Spleen (tissue), 7 donors: ENCODE measurements around the gene LTF.

ENCODE experiments used
- CTCF ChIP-seq, 11 experiments: fragments of 200-600 bp in 7 of 11; fragments of 450-650 bp in 4 of 11; sonication (generic) in 4 of 11; IDR thresholded peaks in 8 of 11; conservative IDR thresholded peaks in 3 of 11; 1 replicate in 7 of 11; 2 replicates in 4 of 11; pipeline versions ENCODE4 v1.4.0 to v1.8.0; 2016 to 2021; ENCODE audit warnings: antibody characterized with exemption in 11 of 11, inconsistent platforms in 4 of 11, mild to moderate bottlenecking in 1 of 11
- POLR2A ChIP-seq, 3 donors: fragments of 450-650 bp; IDR thresholded peaks; one replicate each; pipeline ENCODE4 v1.5.1; 2017; ENCODE audit warnings: antibody characterized with exemption in 3 of 3, mild to moderate bottlenecking in 1 of 3
- POLR2AphosphoS5 ChIP-seq, 3 donors: sonication (generic); formaldehyde crosslinking; IDR thresholded peaks; one replicate each; pipeline ENCODE4 v1.5.1; 2017; ENCODE audit warnings: antibody characterized with exemption in 3 of 3
- donor health status: DM: no; HTN: no; CAD: no; lungs with moderate emphysema.
- donor health status: DM: no; HTN: no; CAD: no.
- donor health status: DM: no; HTN: no; CAD: no.

DNA sequence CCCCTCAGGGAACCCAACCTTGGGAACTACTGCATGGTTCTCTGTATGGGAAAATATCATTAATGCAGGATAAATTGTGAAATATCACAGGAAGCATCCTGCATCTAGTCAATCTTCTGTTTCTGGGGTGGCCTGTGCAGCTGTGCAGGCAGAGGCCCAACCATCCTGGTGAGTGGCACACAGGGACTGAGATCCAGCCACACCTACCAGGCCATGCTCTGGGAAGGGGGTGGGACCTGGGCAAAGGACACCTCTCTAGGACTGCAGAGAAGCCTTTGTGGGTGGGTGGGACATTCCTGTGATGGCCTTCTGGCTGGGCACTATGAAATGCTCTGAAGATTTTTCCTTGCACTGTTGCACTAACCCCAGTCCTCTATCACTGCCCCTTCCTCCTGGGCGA, 30.9 kb downstream of the LTF start:
- TF ChIP-seq CTCF (IDR thresholded peaks at IDR 0.05 in 8 of 11, conservative IDR thresholded peaks at IDR 0.05 in 3 of 11) (no peak), POLR2A (IDR thresholded peaks at IDR 0.05) (no peak), POLR2AphosphoS5 (IDR thresholded peaks at IDR 0.05) (no peak)
